UCSD-AML1 (cell line): ENCODE results near the gene ADGRD1.
A peak's percentile ranks its signal among the peaks of the same experiment; 100 is the strongest.
"Not testable (repeated sequence)": the region's sequence is repeated elsewhere in the genome, so short reads cannot be mapped to it uniquely, and the experiment has no call there.

Source experiments
- DNase-seq: peaks from one replicate; lab custom pipeline; 2025; ENCODE audit not compliant: unreplicated experiment; lab: John Stamatoyannopoulos, UW

ADGRD1 gene

DNA sequence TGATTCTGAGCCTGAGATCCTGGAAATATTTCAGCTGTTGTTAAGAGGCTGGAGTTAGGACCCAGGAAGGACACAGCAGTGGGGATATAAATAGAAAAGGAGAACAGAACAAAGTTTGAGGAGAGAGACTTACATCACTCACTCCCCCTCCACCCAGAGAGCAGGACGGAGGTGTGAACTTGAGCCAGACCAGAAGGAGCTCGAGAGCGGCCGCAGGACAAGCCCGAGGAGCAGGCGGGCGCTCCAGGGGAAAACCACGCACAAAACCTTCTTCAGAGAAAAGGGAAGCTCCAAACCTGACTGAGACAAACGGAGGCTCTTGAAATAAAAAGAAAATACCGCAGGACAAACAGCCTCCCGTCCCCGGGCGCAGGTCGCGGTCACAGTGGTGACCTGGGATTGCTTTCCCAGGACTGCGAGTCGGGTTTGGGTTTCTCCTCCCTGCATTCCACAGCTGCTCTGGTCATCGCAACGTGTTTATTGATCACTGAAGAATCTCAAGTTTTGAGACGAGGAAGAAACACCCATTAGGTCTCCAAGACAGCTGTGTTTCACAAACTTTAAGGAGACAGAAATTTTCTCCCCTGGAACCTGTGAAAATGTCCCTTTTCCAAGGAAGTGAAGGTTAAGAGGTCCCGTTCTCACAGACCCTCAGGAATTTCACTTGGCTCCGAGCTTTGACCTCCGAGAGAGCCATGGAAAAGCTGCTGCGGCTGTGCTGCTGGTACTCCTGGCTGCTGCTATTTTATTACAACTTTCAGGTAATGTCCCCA, at the start of gene ADGRD1:
Gene ADGRD1, plus strand, starts transcription at position 137 of the 773 bp plus-strand sequence. Its CDS starts 559 bp downstream, at position 696.
- peak; percentile 37 for DNase-seq

DNA sequence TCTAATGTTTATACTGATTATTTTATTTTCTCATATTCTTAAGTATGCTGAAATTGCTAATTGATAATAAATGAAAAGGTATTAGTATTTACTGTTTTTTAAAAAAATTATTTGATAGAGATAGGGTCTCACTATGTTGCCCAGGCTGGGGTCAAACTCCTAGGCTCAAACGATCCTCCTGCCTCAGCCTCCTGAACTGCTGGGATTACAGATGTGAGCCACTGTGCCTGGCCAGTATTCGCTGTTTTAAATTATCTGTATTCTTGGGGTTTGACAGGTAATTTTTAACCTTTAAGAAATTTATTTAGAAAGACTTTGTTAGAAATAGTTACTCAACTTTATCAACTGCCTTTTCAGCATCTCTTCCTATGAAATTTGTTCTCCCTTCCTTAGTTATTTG, 49.6 kb upstream of the ADGRD1 start:
- DNase-seq, result no peak

DNA sequence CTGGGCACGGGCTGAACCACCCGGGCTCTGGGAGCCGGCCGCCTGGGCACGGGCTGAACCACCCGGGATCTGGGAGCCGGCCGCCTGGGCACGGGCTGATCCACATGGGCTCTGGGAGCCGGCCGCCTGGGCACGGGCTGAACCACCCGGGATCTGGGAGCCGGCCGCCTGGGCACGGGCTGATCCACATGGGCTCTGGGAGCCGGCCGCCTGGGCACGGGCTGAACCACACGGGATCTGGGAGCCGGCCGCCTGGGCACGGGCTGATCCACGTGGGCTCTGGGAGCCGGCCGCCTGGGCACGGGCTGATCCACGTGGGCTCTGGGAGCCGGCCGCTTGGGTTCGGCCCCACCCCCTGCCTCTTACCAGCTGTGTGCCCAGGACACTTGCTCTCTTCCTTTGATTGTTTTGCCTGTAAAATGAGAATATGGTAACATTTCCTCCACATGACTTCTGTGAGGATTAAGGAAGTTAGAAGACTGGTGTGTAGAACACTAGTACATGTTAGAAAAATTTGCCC, 48.7 kb upstream of the ADGRD1 start:
- not testable (repeated sequence) for DNase-seq

DNA sequence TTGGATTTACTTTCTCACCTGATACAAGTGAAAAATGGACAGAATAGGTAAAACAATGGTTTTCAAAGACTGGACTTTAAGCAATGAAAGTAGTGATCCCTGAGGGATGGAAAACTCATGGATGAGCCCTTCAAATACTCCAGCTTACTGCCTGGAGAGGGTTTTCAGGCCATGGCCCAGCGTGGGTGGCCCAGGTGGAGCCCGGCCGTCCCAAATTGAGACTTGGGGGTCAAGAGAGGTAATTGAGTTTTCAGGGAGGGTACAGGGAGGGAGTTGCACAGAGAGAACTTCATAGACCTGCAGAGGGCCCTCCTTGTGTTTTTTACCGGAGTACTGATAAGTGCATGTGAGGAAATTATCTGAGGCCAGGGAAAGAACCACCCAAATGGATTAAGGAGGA, 44.6 kb upstream of the ADGRD1 start:
- no peak for DNase-seq

DNA sequence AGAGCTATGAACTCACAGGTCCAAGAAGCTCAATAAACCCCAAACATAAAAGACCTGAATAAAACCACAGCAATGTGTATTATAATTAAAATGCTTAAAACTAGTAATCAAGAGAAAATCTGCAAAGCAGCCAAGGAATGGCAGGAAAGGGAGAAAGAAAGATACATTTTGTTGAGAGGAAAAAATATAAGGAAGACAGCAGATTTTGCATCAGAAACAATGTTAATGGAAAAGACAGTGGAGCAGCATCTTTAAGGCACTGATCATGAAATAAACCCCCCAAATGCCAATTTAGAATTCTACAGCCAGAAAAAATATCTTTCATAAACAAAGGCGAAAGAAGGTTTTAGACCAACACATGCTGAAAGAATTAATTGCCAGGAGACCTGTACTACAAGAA, 42.5 kb upstream of the ADGRD1 start:
- no peak for DNase-seq

DNA sequence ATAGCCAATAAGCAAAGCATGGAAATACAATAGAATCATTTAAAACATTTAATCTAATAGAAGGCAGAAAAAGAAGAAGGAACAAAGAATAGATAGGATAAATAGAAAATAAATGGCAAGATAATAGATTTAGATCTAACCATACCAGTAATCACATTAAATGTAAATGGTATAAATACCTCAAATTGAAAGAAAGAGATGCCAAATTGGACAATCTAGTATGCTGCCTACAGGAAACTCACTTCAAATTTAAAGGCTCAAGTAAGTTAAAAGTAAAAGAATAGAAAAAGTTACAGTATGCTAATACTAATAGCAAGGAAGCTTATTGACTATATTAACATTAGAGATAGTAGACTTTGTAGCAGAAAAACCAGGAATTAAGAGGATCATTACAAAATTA, 41.8 kb upstream of the ADGRD1 start:
- no peak for DNase-seq

DNA sequence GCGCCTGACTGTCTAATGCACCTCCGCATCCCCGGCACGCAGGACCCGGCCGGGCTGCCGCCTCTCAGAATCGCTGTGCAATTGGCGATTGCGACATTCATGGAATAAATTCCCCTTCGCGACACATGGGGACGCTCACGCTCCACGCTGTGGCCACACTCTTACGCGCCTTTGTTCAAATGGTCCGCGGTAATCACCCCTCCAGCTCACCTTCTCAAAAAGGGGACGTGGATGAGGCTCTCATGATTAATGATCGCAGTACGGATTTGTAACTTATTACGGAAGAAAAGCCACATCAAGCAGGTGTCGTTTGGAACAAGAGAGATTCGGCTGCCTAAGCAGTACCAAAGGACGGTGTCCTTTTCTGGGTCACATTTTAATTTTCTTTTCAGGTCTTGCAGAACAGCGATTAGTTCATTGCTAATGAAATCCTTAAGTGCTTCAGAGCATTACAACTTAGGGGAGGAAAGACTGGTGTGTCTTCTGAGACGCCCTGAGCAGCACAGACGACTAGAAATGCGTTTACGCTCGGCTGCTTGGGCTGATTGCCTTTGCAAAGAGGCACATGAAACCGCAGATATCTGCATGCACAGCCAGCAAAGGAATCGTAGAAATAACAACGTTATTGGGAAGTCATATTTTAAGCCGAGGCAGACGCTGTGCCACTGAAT, 37.3 kb upstream of the ADGRD1 start:
- DNase-seq, result peak; percentile 60

DNA sequence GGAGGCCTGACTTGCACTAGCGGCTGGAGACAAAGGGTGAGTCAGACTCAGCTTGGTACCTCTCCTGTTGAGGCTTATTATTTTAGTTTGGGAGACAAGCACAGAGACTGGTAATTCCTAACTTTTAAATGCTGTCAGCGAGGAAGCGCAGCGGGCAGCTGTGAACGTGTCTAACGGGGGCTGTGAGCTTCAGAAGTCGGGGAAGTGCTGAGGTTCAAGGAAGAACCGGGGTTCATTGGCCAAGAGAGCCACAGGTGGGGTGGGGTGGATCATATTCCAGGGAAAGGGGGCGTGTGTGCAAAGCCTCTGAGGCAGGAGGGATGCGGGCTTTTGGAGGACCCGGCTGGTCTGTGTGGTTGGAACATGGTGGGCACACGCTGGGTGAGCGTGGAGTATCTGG, 36.1 kb upstream of the ADGRD1 start:
- DNase-seq, result no peak

DNA sequence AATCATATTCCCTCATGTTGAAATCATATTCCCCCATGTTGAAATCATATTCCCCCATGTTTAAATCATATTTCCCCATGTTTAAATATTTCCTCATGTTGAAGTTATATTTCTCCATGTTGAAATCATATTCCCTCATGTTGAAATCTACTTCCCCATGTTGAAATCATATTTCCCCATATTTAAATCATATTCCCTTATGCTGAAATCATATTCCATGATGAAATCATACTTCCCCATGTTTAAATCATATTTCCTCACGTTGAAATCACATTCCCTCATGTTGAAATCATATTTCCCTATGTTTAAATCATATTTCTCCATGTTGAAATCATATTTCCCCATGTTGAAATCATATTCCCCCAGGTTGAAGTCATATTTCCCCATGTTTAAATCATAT, 34.6 kb upstream of the ADGRD1 start:
- no peak for DNase-seq

DNA sequence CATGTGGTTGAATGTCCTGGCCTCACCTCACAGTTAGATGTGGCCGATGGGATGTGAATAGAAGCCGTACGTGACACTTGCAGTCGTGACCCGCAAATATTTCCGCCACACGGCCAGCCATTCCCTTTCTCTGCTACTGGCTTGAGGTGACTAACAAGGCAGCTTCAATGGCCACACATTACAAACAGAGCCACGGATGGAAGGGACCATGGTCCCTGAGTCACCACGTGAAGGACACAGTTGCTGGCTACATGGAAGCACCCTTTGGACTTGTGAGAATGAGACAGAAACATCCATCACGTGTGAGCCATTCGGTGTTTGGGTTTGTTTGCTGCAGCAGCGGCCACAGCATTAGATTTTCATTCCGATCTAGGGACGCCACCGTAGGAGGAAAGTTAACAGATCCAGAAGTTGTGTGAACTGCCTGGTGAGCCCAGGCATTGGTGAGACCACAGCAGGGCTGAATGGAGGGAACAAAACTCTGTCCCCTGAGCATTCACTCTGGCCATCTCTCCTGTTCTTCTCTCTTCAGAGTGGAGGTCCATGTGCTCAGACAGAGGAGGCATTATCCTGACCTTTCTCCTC, 33.5 kb upstream of the ADGRD1 start:
- no peak for DNase-seq

DNA sequence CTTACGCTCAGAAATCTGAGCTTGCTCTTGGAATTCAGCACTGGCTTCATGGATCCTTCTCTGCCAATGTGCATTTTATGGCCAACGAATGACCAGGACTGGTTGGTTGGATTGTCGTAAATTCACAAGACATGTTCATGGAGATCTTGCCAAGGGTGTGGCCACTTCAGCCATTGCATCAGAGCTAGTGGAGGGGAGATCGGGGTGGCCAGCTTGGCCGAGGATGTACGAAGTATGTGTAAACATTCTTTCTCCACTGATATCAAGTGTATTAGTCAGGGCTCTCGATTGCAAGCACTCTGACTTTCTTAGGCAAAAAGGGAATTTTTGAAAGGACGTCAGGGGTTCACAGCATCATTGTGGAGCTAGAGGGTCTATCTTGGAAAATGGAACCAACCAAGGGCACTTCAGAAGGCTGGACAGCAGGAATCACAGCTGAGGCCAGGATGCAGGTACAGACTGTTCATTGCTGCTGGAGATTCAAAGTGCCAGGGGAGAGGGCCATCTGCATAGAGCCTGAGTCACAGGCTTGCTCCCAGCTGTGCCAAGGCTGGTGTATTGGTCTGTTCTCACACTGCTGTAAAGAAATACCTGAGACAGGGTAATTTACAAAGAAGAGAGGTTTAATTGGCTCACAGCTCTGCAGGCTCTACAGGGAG, 32.9 kb upstream of the ADGRD1 start:
- DNase-seq, result no peak

DNA sequence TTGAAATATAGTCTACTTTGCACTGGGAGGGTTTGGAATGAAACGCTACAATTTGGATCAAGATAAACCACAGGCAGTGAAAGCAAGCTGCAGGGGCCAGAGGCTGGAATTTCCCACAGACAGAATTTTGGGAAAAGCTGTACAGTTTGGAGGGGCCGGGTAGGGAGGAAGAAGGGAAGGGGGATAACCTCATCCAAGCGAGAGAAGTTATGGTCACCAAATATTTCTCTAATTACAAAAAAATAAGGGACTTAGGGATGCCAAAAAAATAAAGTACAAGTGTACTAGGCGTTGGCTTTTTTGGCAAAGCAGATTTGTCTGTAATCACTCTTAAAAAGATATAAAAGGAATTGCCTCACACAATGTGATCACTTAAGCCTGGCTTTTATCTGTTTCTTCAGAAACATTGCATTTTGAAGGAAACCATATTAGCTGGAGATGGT, 31.2 kb upstream of the ADGRD1 start:
- DNase-seq, result no peak

DNA sequence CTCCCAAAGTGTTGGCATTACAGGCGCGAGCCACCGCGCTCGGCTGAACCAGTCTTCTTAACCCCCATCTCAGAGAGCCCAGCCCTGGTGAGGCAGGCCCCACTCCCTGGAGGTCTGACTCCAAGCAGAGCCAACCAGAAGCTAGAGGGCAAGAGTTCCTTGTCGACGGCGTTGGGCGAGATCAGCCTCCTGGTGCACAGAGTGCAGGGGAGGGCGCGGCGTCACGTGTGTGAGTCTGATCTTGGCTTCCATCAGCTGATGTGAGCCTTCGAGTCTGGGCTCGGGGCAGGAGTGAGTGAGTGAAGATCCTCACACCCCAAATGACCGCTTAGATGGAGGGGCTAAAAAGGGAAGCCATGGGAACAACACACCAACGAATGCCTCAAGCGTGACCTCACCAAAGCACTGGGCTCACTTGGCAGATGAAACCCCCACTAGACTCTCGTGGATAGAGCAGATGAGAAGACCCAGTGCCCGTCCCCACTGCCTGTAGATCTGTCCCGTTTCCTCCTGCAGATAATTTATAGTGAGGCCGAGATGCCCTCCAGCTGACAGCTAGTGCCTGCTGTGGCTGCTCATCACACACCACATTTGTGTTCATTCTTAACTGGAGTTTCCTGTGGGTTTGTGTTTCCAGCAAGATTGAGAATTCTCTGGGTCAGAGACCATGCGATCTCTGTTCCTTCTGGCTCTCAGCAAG, 28.6 kb upstream of the ADGRD1 start:
- DNase-seq, result no peak

DNA sequence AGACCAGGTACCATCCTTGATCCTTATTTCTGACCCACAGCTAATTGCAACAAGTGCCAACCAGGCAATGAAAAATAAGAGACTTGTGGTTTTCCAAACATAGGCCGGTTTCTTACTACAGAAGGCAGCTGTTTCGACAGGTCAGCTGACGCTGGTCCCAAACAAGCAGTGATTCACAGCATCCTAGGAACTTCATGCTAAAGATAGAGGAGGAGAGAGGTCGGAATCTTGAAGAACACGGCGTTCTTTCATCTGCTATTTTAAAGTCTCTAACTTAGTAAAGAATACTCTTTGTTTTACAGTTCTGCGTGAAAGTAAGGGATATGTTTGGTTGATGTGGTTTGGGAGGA, 28.1 kb upstream of the ADGRD1 start:
- no peak for DNase-seq

DNA sequence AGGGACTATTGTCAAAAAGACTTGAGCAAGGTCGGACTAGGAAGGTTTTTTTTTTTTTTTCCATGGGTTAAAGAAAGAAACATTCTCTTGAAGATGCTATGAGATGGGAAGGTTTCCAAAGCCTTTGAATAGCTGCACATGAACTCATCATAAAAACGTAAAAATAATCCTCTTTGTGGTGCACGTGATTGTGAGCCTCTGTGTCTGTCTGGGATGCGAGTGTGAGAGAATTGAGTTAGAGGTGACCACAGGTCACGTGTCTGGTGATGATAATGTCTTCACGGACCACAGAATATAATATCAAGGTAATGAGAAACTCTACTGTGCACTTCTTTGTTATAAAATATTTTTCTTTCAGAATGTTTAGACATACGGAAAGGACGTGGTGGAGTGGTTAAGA, 24.3 kb upstream of the ADGRD1 start:
- DNase-seq, result no peak

DNA sequence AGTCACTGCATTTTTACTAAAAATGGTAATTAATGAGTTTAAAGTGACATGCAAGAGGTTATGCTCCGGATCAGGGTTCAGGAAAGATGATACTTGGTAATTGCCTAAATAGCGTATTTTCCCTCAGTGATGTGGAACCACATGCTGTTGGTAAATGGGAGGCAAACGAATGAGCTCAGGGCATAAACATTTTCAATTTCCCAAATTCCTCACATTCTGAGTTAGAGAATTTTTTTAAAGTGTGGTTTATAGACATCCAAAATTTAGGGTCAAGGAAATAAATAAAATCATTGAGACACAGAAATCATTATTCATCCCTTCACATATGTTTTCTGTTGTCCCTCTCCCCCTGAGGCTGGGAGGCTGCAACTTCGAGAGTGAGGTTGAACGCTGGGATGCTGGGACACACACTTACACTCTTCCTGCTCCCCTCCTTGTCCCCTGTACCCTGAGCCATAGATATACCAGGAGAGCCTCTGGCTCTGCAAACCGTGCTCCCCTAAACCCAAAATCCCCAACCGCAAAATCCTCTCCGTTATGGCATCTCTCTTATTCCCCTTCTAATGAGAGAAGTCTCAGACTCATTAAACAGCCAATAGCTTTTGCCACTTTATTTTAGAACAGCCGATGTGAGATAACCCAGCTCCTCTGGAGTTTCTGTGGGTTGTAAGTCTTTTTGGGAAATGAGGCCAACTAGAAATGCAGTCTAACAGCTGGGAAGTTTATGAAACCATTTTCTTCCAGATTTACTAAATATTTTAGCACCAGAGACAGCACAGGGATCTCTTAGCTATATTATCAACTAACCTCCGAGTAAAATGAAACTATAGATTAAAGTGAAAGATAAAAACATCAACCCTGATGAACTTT, 21.4 kb upstream of the ADGRD1 start:
- DNase-seq, result no peak

DNA sequence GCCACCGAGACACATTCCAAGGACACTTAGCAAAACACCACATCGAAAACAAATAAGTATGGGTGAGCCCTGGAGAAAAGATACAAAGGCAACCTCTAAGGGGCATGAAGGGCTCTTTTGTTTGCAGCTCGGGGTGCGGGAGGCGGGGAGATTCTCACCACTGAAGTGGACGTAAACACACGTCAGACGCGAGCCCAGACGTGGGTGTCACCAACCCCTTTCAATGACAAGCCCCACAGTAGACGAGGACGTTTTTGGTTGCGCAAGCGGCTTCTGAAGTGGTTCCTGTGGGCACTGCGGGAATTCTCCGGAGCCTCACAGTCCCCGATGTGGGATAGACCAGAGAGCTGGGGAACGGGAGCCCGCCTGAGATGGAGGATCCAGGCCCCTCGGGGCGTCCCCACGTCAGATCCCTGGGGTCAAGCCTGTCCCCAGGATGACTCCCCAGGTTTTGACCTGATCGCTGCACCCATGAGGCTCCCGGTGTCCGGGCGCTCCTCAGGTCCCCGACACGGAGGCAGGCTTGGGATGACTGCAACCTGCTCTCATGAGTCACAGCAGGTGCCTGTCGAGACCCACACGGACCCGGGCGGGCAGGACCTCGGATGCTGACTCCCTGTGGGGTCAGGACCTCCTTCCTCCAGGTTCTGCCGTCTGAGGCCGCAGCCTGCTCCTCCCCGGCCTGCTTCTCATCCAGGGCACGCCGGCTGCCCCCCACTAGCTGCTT, 20.3 kb upstream of the ADGRD1 start:
- DNase-seq, result no peak

DNA sequence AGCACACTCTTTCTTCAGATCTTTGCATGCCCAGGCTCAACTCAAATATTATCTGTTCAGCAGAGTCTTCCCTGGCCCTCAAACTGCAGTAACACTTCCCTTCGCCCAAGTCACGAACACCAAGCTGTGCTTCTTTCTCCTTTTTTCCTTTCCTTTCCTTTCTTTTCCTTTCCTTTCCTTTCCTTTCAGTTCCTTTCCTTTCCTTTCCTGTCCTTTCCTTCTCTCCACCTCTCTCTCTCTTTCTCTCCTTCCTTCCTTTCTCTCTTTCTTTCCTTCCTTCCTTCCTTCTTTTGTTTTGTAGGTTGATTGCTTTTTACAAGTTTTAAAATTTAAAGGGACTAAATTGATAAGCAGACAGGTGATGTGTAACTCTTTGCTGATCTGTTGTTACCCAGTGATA, 19.0 kb upstream of the ADGRD1 start:
- DNase-seq, result no peak

DNA sequence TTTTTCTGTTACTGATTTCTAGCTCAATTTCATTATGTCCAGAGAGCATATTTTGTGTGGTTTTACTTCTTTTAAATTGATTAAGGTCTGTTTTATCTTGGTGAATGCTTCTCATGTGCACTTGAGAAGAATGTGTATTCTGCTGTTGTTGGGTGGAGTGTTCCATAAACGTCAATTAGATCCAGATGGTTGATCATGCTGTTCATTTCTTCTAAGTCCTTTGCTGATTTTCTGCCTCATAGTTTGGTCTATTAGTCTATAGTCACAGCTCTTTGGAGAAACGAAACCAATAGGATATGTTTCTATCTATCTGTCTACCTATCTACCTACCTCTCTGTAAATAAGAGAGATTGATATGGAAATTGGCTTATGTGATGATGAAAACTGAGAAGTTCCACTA, 17.1 kb upstream of the ADGRD1 start:
- no peak for DNase-seq
